ENCODE results near the gene RNF145.
A peak's percentile ranks its signal among the peaks of the same experiment; 100 is the strongest.
"Not testable (repeated sequence)": the region's sequence is repeated elsewhere in the genome, so short reads cannot be mapped to it uniquely, and the experiment has no call there.

The RNF145 gene, protein sequence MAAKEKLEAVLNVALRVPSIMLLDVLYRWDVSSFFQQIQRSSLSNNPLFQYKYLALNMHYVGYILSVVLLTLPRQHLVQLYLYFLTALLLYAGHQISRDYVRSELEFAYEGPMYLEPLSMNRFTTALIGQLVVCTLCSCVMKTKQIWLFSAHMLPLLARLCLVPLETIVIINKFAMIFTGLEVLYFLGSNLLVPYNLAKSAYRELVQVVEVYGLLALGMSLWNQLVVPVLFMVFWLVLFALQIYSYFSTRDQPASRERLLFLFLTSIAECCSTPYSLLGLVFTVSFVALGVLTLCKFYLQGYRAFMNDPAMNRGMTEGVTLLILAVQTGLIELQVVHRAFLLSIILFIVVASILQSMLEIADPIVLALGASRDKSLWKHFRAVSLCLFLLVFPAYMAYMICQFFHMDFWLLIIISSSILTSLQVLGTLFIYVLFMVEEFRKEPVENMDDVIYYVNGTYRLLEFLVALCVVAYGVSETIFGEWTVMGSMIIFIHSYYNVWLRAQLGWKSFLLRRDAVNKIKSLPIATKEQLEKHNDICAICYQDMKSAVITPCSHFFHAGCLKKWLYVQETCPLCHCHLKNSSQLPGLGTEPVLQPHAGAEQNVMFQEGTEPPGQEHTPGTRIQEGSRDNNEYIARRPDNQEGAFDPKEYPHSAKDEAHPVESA

GRCh38 chr5:159209438-159210209 lies at the start of gene RNF145:
RNF145 (minus strand) TSS chr5:159209553; CDS start chr5:159203617, 5,936 bp downstream.
- DNase-seq, result peak; percentile 91

DNA sequence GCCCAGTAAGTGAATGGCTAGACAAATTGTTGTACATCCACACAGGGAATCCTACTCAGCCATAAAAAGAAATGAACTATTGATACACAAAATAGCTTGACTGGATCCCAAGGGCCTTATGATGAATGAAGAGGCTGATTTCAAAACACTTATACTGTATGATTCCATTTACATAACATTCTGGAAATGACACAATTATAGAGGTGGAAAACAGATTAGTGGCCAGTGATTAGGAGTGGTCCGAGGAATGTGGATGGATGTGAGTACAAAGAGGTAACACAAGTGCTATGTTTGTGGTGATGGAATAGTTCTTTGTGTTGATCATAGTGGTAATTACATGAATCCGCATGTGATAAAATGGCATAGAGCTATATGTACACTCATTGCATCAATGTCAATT lies 49.0 kb upstream of the RNF145 start:
- DNase-seq, result no peak

GRCh38 chr5:159257629-159258283 lies 48.4 kb upstream of the RNF145 start:
- no peak for DNase-seq

DNA sequence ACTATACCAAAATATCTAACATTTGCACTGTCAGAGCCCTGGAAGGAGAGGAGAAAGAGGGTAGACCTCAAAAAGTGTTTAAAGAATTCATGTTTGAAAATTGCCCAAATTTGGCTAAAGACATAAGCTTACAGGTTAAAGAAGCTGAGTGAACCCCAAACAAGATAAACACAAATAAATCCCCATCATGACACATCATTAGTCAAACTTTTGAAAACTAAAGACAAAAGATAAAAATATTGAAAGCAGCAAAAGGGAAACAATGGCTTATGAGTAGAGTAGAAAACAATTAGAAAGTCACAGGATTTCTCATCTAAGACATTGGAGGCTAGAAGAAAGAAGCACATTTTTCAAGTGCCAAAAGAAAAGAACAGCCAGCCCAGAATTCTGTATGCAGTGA lies 47.7 kb upstream of the RNF145 start:
- no peak for DNase-seq

GRCh38 chr5:159252195-159252594 lies 42.8 kb upstream of the RNF145 start:
- DNase-seq, result no peak

- DNase-seq, result no peak
Measured at GRCh38 chr5:159249158-159249557, 39.8 kb upstream of the RNF145 start.

DNA sequence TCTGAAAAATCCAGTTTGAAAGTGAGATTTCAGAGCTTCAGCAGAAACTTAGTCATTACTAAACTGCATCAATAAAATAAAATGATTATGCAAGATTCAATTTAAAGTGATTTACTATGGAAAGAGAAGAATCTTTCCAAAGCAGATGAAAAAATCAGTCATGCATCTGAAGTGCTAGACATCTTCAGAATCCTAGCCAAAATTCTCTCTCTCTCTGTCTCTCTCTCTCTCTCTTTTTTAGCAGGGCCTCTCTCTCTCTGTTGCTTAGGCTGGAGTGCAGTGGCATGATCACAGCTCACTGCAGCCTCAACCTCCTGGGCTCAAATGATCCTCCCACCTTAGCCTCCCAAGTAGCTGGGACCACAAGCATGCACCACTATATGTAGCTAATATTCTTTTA lies 35.5 kb upstream of the RNF145 start:
- DNase-seq, result no peak

GRCh38 chr5:159244163-159244562 lies 34.8 kb upstream of the RNF145 start:
- no peak for DNase-seq

DNA sequence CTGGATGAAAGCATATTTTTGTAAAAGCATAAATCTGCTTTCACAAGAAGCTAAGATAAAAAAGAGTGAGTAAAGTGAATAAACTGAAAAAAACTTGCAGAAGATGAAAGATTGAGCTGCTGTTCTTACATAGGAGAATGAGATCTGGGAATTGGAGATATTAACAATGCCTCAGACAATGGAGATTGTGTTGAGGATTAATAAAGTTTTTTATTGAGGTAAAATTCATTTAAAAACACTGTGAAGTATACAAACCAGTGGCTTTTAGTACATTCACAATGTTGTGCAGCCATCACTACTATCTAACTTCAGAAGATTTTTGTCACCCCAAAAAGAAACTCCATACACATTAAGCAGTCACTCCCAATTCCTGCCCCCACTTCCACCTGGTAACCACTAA lies 34.0 kb upstream of the RNF145 start:
- DNase-seq, result no peak

GRCh38 chr5:159242656-159243055 lies 33.3 kb upstream of the RNF145 start:
- DNase-seq, result no peak

DNA sequence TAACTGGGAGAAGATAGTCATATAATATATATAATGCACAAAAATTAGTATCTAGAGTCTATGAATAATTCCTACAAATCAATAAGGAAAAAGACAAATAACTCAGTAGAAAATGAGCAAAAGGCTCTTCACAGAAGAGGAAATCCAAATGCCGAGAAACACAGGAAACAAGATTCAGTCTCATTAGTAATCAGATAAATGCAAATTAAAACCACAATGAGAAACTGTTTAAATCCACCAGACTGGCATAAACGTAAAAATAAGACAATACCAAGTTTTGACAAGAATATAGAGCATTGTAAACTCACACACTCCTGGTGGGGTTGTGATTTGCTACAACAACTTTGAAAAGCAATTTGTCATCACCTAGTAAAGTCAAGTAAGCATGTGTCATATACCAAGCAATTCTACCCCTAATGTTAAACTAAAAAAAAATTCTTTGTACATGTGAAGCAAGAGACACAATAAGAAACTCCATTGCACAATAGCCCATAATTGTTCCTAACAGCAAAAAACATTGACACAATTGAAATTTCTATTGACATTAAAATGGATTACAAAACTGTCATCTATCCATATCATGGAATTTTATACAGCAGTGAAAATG lies 32.7 kb upstream of the RNF145 start:
- no peak for DNase-seq

- DNase-seq, result no peak
Measured at GRCh38 chr5:159240301-159240870, 31.0 kb upstream of the RNF145 start.

DNA sequence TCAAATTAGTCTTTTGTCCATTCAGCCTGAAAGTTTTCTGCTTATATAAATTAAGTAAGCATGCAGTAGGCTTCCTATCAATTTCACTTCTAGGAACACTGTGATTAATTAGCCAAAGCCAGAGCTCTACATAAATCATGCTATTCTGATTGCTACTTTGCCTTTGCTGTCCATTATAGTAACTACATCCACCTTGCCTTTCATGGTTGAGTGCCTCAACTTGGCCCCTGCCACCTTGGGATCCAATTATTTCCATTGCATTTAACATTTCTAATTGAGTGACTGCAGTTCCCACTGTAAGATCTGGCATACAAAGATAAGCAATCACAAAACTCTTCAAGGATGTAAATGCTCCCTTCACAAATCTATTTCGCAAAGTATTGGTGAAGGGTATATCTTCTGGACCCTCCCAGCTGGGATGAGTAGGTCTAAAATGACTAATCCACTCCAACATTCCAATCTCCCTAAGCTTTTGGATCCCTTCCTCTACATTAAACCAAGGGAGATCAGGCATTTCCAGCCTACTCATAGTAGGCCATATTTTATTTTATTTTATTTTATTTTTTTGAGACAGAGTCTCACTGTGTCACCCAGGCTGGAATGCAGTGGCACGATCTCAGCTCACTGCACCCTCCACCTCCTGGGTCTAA lies 26.6 kb upstream of the RNF145 start:
- DNase-seq, result not testable (repeated sequence)

DNA sequence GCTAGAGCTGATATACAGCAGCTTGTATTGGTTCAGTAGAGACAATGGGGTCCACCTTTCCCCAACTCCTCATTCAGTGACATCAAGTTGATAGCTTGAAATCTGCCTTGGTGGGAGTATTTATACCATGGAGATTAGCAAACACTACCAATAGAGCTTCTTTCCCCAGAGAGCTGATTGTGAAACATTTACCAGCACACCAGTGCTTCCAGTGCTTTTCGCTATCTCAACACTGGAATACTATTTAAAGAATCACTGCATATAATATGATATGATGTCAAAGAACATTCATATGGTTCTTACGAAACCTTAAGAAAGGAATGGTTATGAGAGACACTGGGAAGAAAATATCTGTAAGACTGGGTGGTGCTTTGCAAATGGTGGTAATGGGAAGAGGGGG lies 21.8 kb upstream of the RNF145 start:
- no peak for DNase-seq

DNA sequence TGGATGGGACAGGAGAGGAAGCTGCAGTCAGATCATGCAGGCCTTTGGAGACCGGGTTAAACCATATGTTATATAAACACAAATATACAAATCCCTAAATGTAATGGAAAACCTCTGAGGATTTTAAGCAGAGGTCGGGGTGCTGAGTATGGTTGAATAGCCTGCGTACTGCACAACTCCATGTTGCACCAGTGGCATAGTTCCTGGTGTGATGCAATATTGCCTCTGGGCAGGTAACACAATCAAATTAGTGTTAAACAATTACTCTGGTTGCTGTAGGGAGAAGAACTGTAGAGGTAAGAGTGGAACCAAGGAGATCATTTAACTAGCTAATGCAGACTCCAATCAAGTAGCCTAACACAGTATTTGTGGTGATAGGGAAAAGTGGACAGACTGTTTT lies 21.3 kb upstream of the RNF145 start:
- no peak for DNase-seq

DNA sequence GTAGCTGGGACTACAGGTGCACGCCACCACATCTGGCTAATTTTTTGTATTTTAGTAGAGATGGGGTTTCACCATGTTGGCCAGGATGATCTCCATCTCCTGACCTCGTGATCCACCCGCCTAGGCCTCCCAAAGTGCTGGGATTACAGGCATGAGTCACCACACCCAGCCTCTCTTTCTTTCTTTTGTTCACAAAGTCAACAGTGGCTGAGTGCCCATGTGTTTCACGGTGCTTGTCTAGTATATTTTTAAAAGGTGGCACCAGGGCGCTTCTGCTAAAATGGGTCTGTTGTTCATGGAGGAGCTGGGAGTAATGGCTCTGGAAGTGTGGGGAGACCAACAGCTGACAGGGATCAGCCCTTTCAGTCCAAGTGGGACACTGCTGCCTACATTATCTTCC lies 18.7 kb upstream of the RNF145 start:
- DNase-seq, result not testable (repeated sequence)

DNA sequence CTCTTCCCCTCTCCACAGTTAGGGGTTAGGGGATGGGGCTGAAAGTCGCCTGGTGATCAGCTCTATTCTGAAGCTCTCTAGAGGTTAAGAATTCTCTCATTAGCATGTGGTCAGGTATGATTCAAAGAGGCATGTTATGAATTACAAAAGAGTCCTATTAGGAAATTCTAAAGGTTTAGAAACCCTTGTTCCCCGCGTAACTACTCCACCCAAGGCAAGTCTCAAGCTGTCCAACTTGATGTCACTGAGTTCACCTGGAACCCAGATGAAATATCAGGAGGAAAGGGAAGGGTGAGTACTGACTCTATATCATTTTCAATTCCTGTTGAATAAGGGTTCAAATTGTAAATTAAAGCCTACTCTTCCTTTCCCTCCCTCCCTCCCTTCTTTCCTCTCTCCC lies 18.1 kb upstream of the RNF145 start:
- no peak for DNase-seq

DNA sequence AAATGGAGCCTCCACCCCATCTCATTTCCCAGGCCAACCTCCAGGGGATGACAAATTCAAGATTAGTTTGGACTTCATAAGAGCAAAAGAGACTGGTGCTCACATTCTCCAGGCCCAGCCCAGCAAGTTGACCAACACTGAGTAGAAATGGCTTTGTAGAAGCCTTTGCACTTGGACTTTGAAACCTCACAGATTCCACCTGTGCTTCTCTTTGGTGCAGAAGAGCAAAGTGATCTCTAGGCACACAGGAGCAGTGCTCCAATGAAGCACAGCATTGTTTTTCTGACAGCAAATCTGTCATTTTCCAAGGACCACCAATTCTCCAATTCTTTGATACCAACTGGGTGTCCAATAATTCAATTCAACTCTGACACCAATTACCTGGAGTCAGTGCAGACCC lies 17.1 kb upstream of the RNF145 start:
- no peak for DNase-seq

DNA sequence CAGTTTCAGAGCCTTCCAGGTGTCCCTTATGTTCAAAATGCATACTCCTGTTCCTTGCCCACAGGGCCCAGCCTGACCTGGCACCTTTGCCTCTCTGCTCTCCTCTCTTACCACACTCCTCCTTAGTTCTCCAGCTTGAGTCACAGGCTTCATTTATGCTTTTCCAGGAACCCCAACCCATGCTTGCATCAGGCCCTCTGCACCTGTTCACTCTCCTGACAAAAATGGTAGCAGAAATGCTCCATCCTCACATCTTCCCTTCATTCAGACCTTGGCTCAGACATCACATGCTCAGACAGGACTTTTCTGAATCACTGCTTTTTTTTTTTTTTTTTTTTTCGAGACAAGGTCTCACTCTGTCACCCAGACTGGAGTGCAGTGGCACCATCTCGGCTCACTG lies 15.1 kb upstream of the RNF145 start:
- DNase-seq, result no peak

DNA sequence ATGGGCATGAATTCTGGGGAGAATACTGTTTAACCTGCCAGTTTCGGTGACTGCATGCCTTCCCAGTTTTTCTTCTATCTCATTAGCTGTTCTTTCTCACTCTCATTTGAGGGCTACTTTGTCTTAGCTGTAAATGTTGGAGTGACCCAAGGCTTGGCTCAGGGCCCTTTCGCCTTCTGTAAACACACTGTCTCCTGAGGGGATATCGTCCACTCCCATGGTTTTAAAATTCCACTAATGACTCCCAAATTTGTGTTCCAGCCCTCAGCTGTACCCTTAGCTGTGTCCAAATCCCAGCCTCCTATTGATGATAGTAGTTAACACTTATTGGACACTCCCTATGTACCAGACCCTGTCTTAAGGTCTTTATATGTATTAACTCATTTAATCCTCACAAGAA lies 14.1 kb upstream of the RNF145 start:
- DNase-seq, result no peak

DNA sequence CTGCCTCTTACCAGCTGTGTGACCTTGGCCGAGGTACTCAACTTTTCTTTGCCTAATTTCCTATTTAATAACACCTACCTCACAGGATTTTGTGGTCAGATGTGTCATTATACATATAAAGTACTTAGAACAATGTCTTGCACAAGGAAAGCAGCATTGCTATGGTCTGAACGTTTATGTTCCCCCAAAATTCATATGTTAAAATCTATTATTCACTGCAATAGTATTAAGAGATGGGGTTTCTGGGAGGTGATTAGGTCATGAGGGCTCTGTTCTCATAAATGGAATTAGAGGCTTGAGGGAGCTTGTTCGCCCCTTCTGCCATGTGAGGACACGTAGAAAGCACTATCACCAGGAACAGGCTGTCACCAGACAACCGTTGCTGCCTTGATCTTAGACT lies 10.9 kb upstream of the RNF145 start:
- DNase-seq, result no peak

DNA sequence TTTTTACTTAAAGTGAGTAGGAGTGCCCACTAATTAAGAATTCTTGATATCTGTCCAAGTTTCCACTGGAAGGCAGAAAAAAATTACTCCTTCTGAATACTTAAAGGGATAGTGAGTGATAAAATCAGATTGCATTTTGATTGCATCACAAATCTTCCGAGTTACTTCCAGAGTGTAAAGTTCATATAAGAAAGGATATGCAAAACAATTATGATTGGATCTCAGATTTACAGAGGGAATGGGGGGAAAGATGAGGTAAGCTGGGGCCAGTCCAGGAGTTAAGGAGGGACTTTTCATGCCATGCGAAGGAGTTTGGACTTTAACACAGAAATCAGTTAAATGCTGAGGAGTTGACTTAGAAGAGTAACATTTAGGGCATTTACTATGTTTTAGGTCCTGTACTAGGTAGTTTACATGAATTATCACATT lies 9.3 kb upstream of the RNF145 start:
- no peak for DNase-seq
